Peyer's patch (tissue), 4 donors: ENCODE data around the gene OTUB2. TPM values are rescaled to one million over a fixed set of nuclear protein-coding genes. Genes with fewer than 3 reads are reported as not detected.

Source experiments
- DNase-seq, 3 donors: peaks; one replicate each; pipeline ENCODE4 v3.0.0-alpha.2; 2017 to 2019
- H3K27ac ChIP-seq, 4 donors: fragments of 200-600 bp; sonication (generic); one replicate each; pipeline ENCODE4 v1.5.1; 2016 to 2019
- H3K27me3 ChIP-seq, 2 donors: fragments of 200-600 bp; sonication (generic); one replicate each; pipeline ENCODE4 v1.5.1; 2019
- H3K36me3 ChIP-seq, 3 donors: fragments of 200-600 bp; sonication (generic); one replicate each; pipeline ENCODE4 v1.5.1; 2016 to 2019
- H3K4me1 ChIP-seq, 4 donors: fragments of 200-600 bp; sonication (generic); one replicate each; pipeline ENCODE4 v1.5.1; 2016 to 2019
- H3K4me3 ChIP-seq, 4 donors: fragments of 200-600 bp; sonication (generic); 1 replicate in 3 of 4; 2 replicates in 1 of 4; pipeline ENCODE4 v1.5.1; 2016 to 2019; ENCODE audit warnings: mild to moderate bottlenecking in 1 of 4
- H3K9me3 ChIP-seq, 4 donors: fragments of 200-600 bp; sonication (generic); one replicate each; pipeline ENCODE4 v1.5.1; 2016 to 2019; ENCODE audit warnings: mild to moderate bottlenecking in 1 of 4
- CTCF ChIP-seq, 6 experiments: fragments of 450-650 bp in 4 of 6; fragments of 200-600 bp in 2 of 6; sonication (generic) in 1 of 6; IDR thresholded peaks; one replicate each; pipeline ENCODE4 v1.5.1; 2017 to 2019; ENCODE audit warnings: antibody characterized with exemption in 6 of 6, mild to moderate bottlenecking in 3 of 6, moderate library complexity in 1 of 6
- POLR2A ChIP-seq, 2 donors: fragments of 450-650 bp; IDR thresholded peaks; one replicate each; pipeline ENCODE4 v1.5.1; 2017; ENCODE audit warnings: antibody characterized with exemption in 2 of 2, mild to moderate bottlenecking in 2 of 2, moderate library complexity in 2 of 2
- total RNA-seq, 4 donors: library from RNA; depleted of rRNA; stranded (reverse); fragments of >200 nt; gene quantifications; one replicate each; pipeline ENCODE4 v1.1.0, GENCODE V29; 2016

The OTUB2 gene
- total RNA-seq, 4 donors from 2014 or later: 3.4 to 4.9 (median 3.6) TPM; not detected in 1

- Histone ChIP-seq H3K36me3 (peaks cover 0 to 6% (median 0%) of the 10 kb centered on the region in 3 donors), H3K4me3 (no peak overlapping the region), H3K9me3 (no peaks in the 10 kb centered on the region), H3K27me3 (no peaks in the 10 kb centered on the region), H3K27ac (no peak overlapping the region), H3K4me1 (no peaks in the 10 kb centered on the region)
- no peak for TF ChIP-seq POLR2A (IDR thresholded peaks at IDR 0.05)
- TF ChIP-seq CTCF (IDR thresholded peaks at IDR 0.05): no peak
- no peak for DNase-seq
Measured at GRCh38 chr14:94093418-94093817, 67.3 kb downstream of the OTUB2 start.

GRCh38 chr14:94097091-94097490 lies 71.0 kb downstream of the OTUB2 start:
- no peak for DNase-seq
- Histone ChIP-seq H3K9me3 (no peaks in the 10 kb centered on the region), H3K27ac (no peak overlapping the region), H3K4me3 (no peak overlapping the region), H3K4me1 (no peaks in the 10 kb centered on the region), H3K27me3 (no peaks in the 10 kb centered on the region), H3K36me3 (peaks cover 0 to 6% (median 0%) of the 10 kb centered on the region in 3 donors)
- TF ChIP-seq POLR2A (IDR thresholded peaks at IDR 0.05) (no peak), CTCF (IDR thresholded peaks at IDR 0.05) (no peak)

Other genes starting within 250 kb of the OTUB2 start
- gene PRIMA1, start 237.9 kb upstream of the OTUB2 start, total RNA-seq: 1 to 10 TPM; 1.2 to 5.1 (median 3.0) TPM
- gene FAM181A, start 99.0 kb upstream of the OTUB2 start, total RNA-seq: not detected
- 10 to 100 TPM in 1 of 4 donors, 1 to 10 TPM in 3; 3.2 to 32.2 (median 5.4) TPM for gene ASB2, start 49.8 kb upstream of the OTUB2 start, total RNA-seq
- gene CCDC197, start 29.0 kb upstream of the OTUB2 start, total RNA-seq: not detected
- 100 to 1,000 TPM in 1 of 4 donors, 10 to 100 TPM in 3; 66.2 to 210 (median 72.5) TPM for gene DDX24, start 54.9 kb downstream of the OTUB2 start, total RNA-seq
- gene IFI27L1, start 55.0 kb downstream of the OTUB2 start, total RNA-seq: 10 to 100 TPM in 1 of 4 donors, 1 to 10 TPM in 3; 4.9 to 14.7 (median 6.6) TPM
- gene IFI27, start 84.4 kb downstream of the OTUB2 start, total RNA-seq: 100 to 1,000 TPM; 163 to 668 (median 294) TPM
- gene IFI27L2, start 103.3 kb downstream of the OTUB2 start, total RNA-seq: 10 to 100 TPM; 26.5 to 91.1 (median 63.9) TPM
- gene PPP4R4, start 148.0 kb downstream of the OTUB2 start, total RNA-seq: 1 to 10 TPM in 2 of 4 donors, not detected in 2; 2.5 to 5.0 TPM